ENCODE measurements around the gene LRRC45.
A peak's percentile ranks its signal among the peaks of the same experiment; 100 is the strongest.

LRRC45 gene

GRCh38 chr17:82020572-82021106 lies 2.5 kb upstream of the LRRC45 start:
- no peak for DNase-seq (ENCODE audit: low read depth)

DNA sequence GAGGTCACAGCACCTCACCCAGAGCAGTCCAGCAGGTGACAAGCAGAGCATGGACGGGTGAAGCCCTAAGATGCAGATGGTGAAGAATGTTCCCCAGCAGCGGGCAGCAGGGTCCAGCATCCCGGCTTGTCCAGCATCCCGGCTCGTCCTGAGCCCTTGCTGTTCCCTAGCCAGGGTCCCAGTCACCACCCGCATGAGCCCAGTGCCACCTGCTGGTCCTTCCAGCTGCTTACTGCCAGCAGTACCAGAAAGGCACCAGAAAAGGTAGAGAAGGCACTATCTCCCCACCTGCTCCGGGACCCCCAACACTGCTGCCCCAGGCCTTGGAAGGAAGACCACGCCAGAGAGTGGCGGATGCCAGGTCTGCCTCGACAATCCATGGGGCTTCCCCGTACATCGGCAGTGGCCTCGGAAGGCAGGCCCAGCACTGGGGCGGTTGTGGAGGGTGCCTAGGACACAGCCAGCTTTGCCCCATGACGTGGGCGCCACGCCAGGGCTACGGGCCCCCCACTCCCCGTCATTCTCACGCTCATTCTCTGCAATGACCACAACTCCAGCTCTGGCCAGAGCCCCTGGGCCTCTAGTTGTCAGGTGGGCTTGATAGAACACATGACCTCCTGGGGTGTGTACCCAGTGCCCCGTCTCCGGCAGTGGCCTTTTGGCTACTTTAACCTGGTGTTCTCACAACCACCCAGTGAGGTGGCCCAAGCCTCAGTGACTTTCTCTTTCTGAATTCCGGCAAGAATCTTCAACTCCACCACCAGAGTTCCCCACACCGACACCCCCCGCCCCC lies 1.8 kb upstream of the LRRC45 start:
- DNase-seq (ENCODE audit: low read depth): no peak

GRCh38 chr17:82021900-82022309 lies 1.2 kb upstream of the LRRC45 start:
- DNase-seq (ENCODE audit: low read depth): no peak

DNA sequence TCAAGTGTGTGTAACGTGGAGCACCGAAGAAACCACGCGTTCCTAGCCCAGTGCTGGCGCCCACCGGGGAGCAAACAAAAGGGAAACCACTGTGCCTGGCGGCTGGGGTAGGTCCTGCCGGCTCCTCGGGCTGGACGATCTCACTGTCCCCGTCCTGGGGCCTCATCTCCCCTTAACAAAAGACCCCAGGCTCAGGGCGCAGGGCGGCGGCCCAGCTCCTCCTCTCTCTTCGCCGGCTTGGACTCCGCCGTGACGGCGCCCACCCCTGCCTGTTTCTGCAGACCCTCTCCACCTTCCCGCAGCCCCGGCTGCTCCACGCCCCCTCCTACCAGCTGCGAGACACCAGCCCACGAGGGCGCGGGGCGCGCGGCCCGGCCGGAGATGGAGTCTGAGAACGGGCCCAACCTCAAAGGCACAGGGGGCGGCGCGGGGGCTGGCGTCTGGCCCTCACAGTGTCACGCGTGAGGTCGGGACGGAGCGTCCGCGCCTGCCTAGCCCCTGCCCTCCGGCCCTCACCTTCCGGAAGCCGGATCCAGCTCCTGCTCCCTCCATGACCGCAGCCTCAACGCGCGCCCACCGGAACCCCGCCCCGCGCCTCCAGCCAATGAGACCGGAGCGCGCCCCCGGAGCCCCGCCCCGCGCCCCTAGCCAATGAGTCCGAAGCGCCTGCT lies 660 bp upstream of the LRRC45 start, which contains the start of gene CENPX:
Gene CENPX (minus strand): TSS at position 569 of the 671 bp plus-strand sequence. CDS start 17 bp downstream, at position 552.
- DNase-seq (ENCODE audit: low read depth): no peak

- no peak for DNase-seq (ENCODE audit: low read depth)
These were observed 539 bp downstream of the LRRC45 start for GRCh38 chr17:82023447-82024241.

DNA sequence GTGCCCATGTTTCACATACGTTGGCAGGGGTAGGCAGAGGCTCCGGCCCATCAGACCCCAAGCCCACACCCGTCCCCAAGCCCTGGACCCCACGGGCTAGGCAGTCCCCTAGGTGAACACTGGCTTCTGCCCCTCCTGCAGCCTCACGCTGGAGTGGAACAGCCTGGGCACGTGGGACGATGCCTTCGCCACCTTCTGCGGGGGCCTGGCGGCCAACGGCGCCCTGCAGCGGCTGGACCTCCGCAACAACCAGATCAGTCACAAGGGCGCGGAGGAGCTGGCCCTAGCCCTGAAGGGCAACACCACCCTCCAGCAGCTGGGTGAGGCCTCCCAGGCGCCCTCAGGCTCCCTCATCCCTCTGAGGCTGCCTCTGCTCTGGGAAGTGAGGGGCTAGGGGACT lies 1.8 kb downstream of the LRRC45 start:
- DNase-seq (ENCODE audit: low read depth): no peak

- no peak for DNase-seq (ENCODE audit: low read depth)
These were observed 2.4 kb downstream of the LRRC45 start for GRCh38 chr17:82025401-82026107.

- no peak for DNase-seq (ENCODE audit: low read depth)
These were observed 5.1 kb downstream of the LRRC45 start for GRCh38 chr17:82028246-82028645.

GRCh38 chr17:82028966-82029365 lies 5.9 kb downstream of the LRRC45 start:
- no peak for DNase-seq (ENCODE audit: low read depth)

DNA sequence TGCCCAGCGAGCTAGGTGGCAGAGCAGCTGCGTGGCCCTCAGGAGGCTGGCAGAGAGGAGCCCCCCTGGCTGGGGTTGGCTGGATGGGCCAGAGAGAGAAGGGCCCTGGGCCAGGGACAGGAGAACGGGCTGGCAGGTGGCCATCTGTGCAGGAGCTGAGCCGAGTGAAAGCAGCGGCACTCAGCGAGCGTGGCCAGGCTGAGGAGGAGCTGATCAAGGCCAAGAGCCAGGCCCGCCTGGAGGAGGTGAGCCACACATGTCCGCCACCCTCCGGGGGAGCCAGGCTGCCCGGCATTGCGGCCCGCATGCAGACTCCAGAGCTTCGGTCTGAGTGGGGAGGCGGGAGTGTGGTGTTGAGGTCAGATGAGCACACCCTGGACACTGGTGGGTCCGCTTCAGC lies 6.3 kb downstream of the LRRC45 start:
- DNase-seq (ENCODE audit: low read depth): no peak

GRCh38 chr17:82029990-82030469 lies 6.9 kb downstream of the LRRC45 start:
- no peak for DNase-seq (ENCODE audit: low read depth)

- peak; percentile 71 for DNase-seq (ENCODE audit: low read depth)
These were observed 7.6 kb downstream of the LRRC45 start for GRCh38 chr17:82030470-82031302.

- DNase-seq (ENCODE audit: low read depth): no peak
These were observed 8.3 kb downstream of the LRRC45 start, which contains the start of gene RAC3 for GRCh38 chr17:82031303-82031884. TSS of gene RAC3 (plus strand) at chr17:82031678. CDS start at chr17:82031762, 84 bp downstream.

GRCh38 chr17:82031885-82032627 lies 9.0 kb downstream of the LRRC45 start:
- no peak for DNase-seq (ENCODE audit: low read depth)

DNA sequence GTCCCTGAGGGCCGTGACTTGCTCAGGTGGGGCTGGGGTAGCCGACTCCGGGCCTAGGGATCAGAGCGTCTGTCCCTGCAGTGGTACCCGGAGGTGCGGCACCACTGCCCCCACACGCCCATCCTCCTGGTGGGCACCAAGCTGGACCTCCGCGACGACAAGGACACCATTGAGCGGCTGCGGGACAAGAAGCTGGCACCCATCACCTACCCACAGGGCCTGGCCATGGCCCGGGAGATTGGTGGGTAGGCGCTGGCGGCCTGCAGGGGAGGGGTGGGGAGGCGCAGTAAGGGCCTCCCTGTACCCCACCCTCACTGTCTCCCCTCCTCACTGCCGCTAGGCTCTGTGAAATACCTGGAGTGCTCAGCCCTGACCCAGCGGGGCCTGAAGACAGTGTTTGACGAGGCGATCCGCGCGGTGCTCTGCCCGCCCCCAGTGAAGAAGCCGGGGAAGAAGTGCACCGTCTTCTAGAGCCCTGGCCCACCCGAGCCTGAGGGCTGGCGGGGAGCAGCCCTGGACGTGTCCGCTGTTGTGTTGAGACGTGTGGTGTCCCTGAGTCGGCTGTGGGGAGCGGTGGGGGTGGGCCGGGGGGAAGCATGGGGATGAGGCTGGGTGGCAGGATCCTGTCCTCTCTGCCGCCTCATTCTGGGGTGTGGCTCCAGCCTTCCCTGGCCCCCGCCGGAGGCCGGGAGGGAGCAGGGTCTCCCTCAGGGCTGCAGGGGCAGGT lies 10.4 kb downstream of the LRRC45 start:
- no peak for DNase-seq (ENCODE audit: low read depth)

GRCh38 chr17:82034371-82035011 lies 11.4 kb downstream of the LRRC45 start:
- no peak for DNase-seq (ENCODE audit: low read depth)

GRCh38 chr17:82035488-82035887 lies 12.4 kb downstream of the LRRC45 start:
- no peak for DNase-seq (ENCODE audit: low read depth)

GRCh38 chr17:82035956-82036633 lies 13.0 kb downstream of the LRRC45 start:
- no peak for DNase-seq (ENCODE audit: low read depth)
